Transverse colon (tissue), 4 donors: Measurements from ENCODE around the gene KLK13.

ENCODE experiments used
- CTCF ChIP-seq, 5 experiments: fragments of 200-600 bp in 3 of 5; fragments of 450-650 bp in 2 of 5; sonication (generic) in 3 of 5; IDR thresholded peaks; 1 replicate in 2 of 5; 2 replicates in 3 of 5; pipeline ENCODE4 v1.5.1; 2016 to 2017; ENCODE audit warnings: antibody characterized with exemption in 5 of 5, inconsistent platforms in 3 of 5, mild to moderate bottlenecking in 2 of 5, moderate library complexity in 1 of 5
- EP300 ChIP-seq: sonication (generic); formaldehyde crosslinking; IDR thresholded peaks from one replicate; pipeline ENCODE4 v1.6.1; 2017; ENCODE audit warnings: antibody characterized with exemption, low read depth
- POLR2A ChIP-seq: fragments of 450-650 bp; IDR thresholded peaks from one replicate; pipeline ENCODE4 v1.6.1; 2016; ENCODE audit warnings: antibody characterized with exemption, mild to moderate bottlenecking, moderate library complexity
- POLR2AphosphoS5 ChIP-seq, 3 donors: sonication (generic); formaldehyde crosslinking; IDR thresholded peaks; one replicate each; pipeline ENCODE4 v1.6.1; 2016; ENCODE audit warnings: antibody characterized with exemption in 3 of 3

GRCh38 chr19:51016798-51017683 is 47.9 kb downstream of the KLK13 start:
- TF ChIP-seq CTCF (IDR thresholded peaks at IDR 0.05) = peak; percentile 50 to 74 (median 62)
- TF ChIP-seq POLR2A = no peak
- TF ChIP-seq EP300 = no peak
- no peak for TF ChIP-seq POLR2AphosphoS5 (IDR thresholded peaks at IDR 0.05)
